ENCODE data around the gene MFAP5. TPM values are rescaled to one million over a fixed set of nuclear protein-coding genes. Genes with fewer than 3 reads are reported as not detected.

MFAP5 gene
- polyA plus RNA-seq, 1 of the 3 experiments (the other 2 are of a cell fraction) = 19.1 TPM

DNA sequence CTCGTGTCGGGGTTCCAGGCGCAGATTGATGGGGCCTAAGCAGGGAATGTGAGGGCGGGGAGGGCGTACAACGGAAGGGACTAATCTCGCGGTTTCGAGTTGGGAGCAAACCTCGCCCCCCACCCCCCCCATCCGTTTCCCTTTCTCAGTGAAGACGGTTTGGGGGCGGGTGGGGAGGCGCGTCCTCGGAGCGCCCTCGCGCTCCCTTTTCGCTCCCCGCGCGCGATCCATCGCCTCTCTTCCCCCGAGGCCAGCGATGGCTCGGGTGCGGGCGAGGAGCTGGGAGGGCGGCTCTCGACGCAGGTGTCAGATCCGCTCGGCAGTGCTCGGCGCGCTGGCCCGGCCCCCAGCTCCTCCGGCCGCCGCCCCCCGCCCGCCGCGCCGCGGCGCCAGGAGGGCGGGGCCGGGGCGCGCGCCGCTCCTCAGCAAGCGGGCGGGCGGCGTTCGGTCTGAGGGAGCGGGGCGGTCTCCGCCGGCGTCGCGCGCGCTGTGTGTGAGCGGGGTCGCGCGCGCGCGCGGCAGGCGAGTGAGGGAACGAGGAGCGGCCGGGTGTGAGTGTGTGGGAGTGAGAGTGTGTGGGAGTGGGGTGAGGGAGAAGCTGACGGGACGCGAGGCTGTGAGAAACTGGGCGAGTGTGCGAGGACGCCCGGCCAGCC is 35.0 kb upstream of the MFAP5 start, which contains the start of gene RIMKLB (continued):
- peak; percentile 63; the same call in 1 of the 2 replicates for TF ChIP-seq SIN3A (IDR thresholded peaks at IDR 0.05; ENCODE audit: borderline replicate concordance, low read depth, low read length)
- no peak for TF ChIP-seq RFX5 (IDR thresholded peaks at IDR 0.05; ENCODE audit: low read length)
- peak; percentile 13; the same call in 1 of the 2 replicates for TF ChIP-seq MXI1 (IDR thresholded peaks at IDR 0.05; ENCODE audit: low read depth, low read length)
- TF ChIP-seq, protein P1, sequence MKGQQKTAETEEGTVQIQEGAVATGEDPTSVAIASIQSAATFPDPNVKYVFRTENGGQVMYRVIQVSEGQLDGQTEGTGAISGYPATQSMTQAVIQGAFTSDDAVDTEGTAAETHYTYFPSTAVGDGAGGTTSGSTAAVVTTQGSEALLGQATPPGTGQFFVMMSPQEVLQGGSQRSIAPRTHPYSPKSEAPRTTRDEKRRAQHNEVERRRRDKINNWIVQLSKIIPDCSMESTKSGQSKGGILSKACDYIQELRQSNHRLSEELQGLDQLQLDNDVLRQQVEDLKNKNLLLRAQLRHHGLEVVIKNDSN (IDR thresholded peaks at IDR 0.05; ENCODE audit: borderline replicate concordance, low read depth) = no peak
- no peak for TF ChIP-seq RCOR1 (IDR thresholded peaks at IDR 0.05; ENCODE audit: low read length)
- TF ChIP-seq, protein P2, sequence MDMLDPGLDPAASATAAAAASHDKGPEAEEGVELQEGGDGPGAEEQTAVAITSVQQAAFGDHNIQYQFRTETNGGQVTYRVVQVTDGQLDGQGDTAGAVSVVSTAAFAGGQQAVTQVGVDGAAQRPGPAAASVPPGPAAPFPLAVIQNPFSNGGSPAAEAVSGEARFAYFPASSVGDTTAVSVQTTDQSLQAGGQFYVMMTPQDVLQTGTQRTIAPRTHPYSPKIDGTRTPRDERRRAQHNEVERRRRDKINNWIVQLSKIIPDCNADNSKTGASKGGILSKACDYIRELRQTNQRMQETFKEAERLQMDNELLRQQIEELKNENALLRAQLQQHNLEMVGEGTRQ (IDR thresholded peaks at IDR 0.05; ENCODE audit: borderline replicate concordance, low read depth, low read length) = no peak
- peak; percentile 97 for TF ChIP-seq CHD2 (IDR thresholded peaks at IDR 0.05; ENCODE audit: low read length, partially characterized antibody)
- no peak for TF ChIP-seq TCF12 (IDR thresholded peaks at IDR 0.05)
- TF ChIP-seq, protein P3, sequence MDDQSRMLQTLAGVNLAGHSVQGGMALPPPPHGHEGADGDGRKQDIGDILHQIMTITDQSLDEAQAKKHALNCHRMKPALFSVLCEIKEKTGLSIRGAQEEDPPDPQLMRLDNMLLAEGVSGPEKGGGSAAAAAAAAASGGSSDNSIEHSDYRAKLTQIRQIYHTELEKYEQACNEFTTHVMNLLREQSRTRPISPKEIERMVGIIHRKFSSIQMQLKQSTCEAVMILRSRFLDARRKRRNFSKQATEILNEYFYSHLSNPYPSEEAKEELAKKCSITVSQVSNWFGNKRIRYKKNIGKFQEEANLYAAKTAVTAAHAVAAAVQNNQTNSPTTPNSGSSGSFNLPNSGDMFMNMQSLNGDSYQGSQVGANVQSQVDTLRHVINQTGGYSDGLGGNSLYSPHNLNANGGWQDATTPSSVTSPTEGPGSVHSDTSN (IDR thresholded peaks at IDR 0.05) = no peak

DNA sequence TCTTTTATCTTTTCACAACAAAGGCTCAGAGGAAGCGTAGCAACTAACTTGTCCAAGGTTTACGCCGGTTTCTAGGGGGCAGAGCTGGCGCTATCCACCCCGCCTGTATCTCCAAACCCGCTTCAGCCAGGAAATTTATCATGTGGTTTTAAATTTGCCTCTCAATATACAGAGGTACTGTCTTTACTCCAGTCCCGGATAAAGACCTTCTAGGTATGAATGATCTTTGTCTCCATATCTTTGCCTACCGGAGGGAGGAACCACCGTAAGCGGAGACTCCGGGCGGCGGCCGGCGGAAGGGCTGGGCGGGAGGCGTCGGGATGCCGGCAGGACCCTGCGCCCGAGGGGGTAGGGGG is 34.5 kb upstream of the MFAP5 start:
- 2% methylated on average over 21 of the region's 21 CpGs for WGBS (ENCODE audit: low lambda C conversion rate)
- no peaks in the 10 kb centered on the region for H3K9me3 ChIP-seq
- H2AFZ ChIP-seq (ENCODE audit: low read depth) = peak overlapping the region; percentile 96; the same call in 1 of the 2 replicates
- H3K9ac ChIP-seq = peak overlapping the region; percentile 97
- H3K79me2 ChIP-seq (ENCODE audit: insufficient read depth) = peaks cover 36% of the 10 kb centered on the region
- H4K20me1 ChIP-seq (ENCODE audit: insufficient read depth) = peaks cover 19% of the 10 kb centered on the region
- peak overlapping the region; percentile 77 to 86 for H3K27ac ChIP-seq (ENCODE audit: low read depth in 2 of 2, low read length in 1 of 2)
- POLR2A ChIA-PET = interaction anchor here (0.9 kb wide), 1 partner anchor 9 kb away, joined by 4 read pairs; no protein-coding TSS in a partner anchor
- H3K36me3 ChIP-seq (replicated peaks in 1 of 2; ENCODE audit: control insufficient read depth in 1 of 2, insufficient read depth in 2 of 2, low read length in 1 of 2) = peaks cover 6 to 11% of the 10 kb centered on the region in 2 experiments
- no peaks in the 10 kb centered on the region for H3K27me3 ChIP-seq (ENCODE audit: insufficient read depth)
- H3K4me2 ChIP-seq = peak overlapping the region; percentile 93
- 0 out of 4 replicates have a peak, but pooled peaks of 1 of the 2 experiments have one; percentile 12 for TF ChIP-seq EP300 (IDR thresholded peaks at IDR 0.05; ENCODE audit: borderline replicate concordance in 1 of 2, low read depth in 1 of 2, low read length in 1 of 2)
- no peak for TF ChIP-seq GATA2 (CRISPR knock-in tag; IDR thresholded peaks at IDR 0.05)
- TF ChIP-seq YY1 (IDR thresholded peaks at IDR 0.05; ENCODE audit: low read depth) = peak; percentile 56
- no peak for TF ChIP-seq POLR2AphosphoS5 (IDR thresholded peaks at IDR 0.05; ENCODE audit: low read depth, low read length)
- TF ChIP-seq, protein P3 (IDR thresholded peaks at IDR 0.05) = 0 out of 2 replicates have a peak, but pooled peaks have one; percentile 3
- TF ChIP-seq NRF1 (IDR thresholded peaks at IDR 0.05; ENCODE audit: low read depth, low read length) = no peak
- no peak for TF ChIP-seq RXRA (IDR thresholded peaks at IDR 0.05; ENCODE audit: borderline replicate concordance, low read depth)
- peak; percentile 4; the same call in 1 of the 2 replicates for TF ChIP-seq GABPA (IDR thresholded peaks at IDR 0.05; ENCODE audit: low read depth)
- TF ChIP-seq, protein P4, sequence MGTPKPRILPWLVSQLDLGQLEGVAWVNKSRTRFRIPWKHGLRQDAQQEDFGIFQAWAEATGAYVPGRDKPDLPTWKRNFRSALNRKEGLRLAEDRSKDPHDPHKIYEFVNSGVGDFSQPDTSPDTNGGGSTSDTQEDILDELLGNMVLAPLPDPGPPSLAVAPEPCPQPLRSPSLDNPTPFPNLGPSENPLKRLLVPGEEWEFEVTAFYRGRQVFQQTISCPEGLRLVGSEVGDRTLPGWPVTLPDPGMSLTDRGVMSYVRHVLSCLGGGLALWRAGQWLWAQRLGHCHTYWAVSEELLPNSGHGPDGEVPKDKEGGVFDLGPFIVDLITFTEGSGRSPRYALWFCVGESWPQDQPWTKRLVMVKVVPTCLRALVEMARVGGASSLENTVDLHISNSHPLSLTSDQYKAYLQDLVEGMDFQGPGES (IDR thresholded peaks at IDR 0.05; ENCODE audit: low read depth, low read length) = no peak
- TF ChIP-seq, protein P5, sequence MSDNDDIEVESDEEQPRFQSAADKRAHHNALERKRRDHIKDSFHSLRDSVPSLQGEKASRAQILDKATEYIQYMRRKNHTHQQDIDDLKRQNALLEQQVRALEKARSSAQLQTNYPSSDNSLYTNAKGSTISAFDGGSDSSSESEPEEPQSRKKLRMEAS (IDR thresholded peaks at IDR 0.05; ENCODE audit: low read depth) = peak; percentile 13; the same call in 1 of the 2 replicates
- peaks cover 9 to 16% of the 10 kb centered on the region in 2 experiments; a peak in 3 of 4 replicates for H3K4me1 ChIP-seq (ENCODE audit: control insufficient read depth in 1 of 2, insufficient read depth in 2 of 2, low read depth in 1 of 2, low read length in 1 of 2)
- peaks cover 20% of the 10 kb centered on the region for H3F3A ChIP-seq (replicated peaks; ENCODE audit: insufficient read depth)
- no peak for DNase-seq
- CTCF ChIA-PET = interaction anchor here (1.2 to 1.4 kb wide), 3 partner anchors 84 to 253 kb away, joined by 3 to 6 read pairs (median 4); partner anchors contain the start of gene M6PR
- no peaks in the 10 kb centered on the region for H3K9me2 ChIP-seq
- peak overlapping the region; percentile 91 for H3K4me3 ChIP-seq (ENCODE audit: low read depth in 2 of 2, low read length in 1 of 2)
